H1 (cell line): ENCODE measurements around the gene NCAM1. TPM values are rescaled to one million over a fixed set of nuclear protein-coding genes. Genes with fewer than 3 reads are reported as not detected.

ENCODE experiments used
- CTCF ChIA-PET: fragments of 300-600 bp; sonication (Branson Sonifier 250); formaldehyde crosslinking; loops from one replicate; lab custom pipeline; 2021; ENCODE audit not compliant: partially characterized antibody; lab: Charles Lee
- POLR2A ChIA-PET: fragments of 300-600 bp; sonication (Branson Sonifier 250); formaldehyde crosslinking; loops from one replicate; lab custom pipeline; 2021; ENCODE audit warnings: inconsistent platforms; ENCODE audit not compliant: partially characterized antibody; lab: Charles Lee
- DNase-seq, 2 experiments: peaks; one replicate each; pipeline versions ENCODE4 v3.0.0 to v3.0.0-alpha.2; 2010 to 2022; ENCODE audit warnings: low spot score in 2 of 2, low read depth in 1 of 2, mixed read lengths in 1 of 2
- FAIRE-seq: peaks from 2 replicates; lab custom pipeline; 2011; peaks lifted over from hg19 to GRCh38; lab: Jason Lieb, UNC
- H2AFZ ChIP-seq: 2 replicates; pipeline ENCODE4 v1.8.1; 2012; ENCODE audit warnings: low read length, inconsistent platforms
- H2AK5ac ChIP-seq: 2 replicates; pipeline ENCODE4 v1.6.1; 2013; ENCODE audit warnings: low read depth, low read length
- H2BK120ac ChIP-seq: replicated peaks from 2 replicates; pipeline ENCODE3; 2013; ENCODE audit warnings: low read depth, low read length, inconsistent platforms
- H2BK12ac ChIP-seq: 2 replicates; pipeline ENCODE4 v1.6.1; 2013; ENCODE audit warnings: low read depth, low read length
- H2BK15ac ChIP-seq: 2 replicates; pipeline ENCODE4 v1.6.1; 2013; ENCODE audit warnings: low read length
- H2BK20ac ChIP-seq: 2 replicates; pipeline ENCODE4 v1.6.1; 2013; ENCODE audit warnings: low read length
- H2BK5ac ChIP-seq: 2 replicates; pipeline ENCODE4 v1.6.1; 2013; ENCODE audit warnings: low read depth, low read length
- H3K14ac ChIP-seq: 2 replicates; pipeline ENCODE4 v1.6.1; 2013; ENCODE audit warnings: inconsistent platforms; ENCODE audit not compliant: insufficient read length
- H3K18ac ChIP-seq: 2 replicates; pipeline ENCODE4 v1.6.1; 2013; ENCODE audit warnings: low read length; ENCODE audit errors: extremely low read depth
- H3K23ac ChIP-seq: 2 replicates; pipeline ENCODE4 v1.6.1; 2013; ENCODE audit warnings: inconsistent platforms; ENCODE audit not compliant: insufficient read length
- H3K23me2 ChIP-seq: 2 replicates; pipeline ENCODE4 v1.6.1; 2013; ENCODE audit warnings: low read depth, low read length
- H3K27ac ChIP-seq: 2 replicates; pipeline ENCODE4 v1.6.1; 2011; ENCODE audit warnings: low read depth, low read length, inconsistent platforms
- H3K27me3 ChIP-seq, 4 experiments: replicated peaks in 1 of 4; 1 replicate in 1 of 4; 2 replicates in 3 of 4; pipeline versions ENCODE4 v1.6.1 to v1.8.1; 2011 to 2013; ENCODE audit warnings: low read length in 3 of 4, mild to moderate bottlenecking in 3 of 4, inconsistent platforms in 2 of 4, mixed read lengths in 2 of 4, moderate library complexity in 1 of 4; ENCODE audit not compliant: control insufficient read depth in 3 of 4, insufficient read depth in 3 of 4; ENCODE audit errors: extremely low read depth in 1 of 4
- H3K36me3 ChIP-seq, 4 experiments: 2 replicates each; pipeline versions ENCODE4 v1.6.1 to v1.8.1; 2011 to 2013; ENCODE audit warnings: mild to moderate bottlenecking in 4 of 4, low read length in 3 of 4, moderate library complexity in 2 of 4, control low read depth in 1 of 4, inconsistent platforms in 1 of 4; ENCODE audit not compliant: insufficient read depth in 4 of 4, control insufficient read depth in 2 of 4
- H3K4ac ChIP-seq: replicated peaks from 2 replicates; pipeline ENCODE3; 2013; ENCODE audit warnings: low read length, low read depth, mixed read lengths, inconsistent platforms; ENCODE audit not compliant: insufficient read length
- H3K4me1 ChIP-seq, 4 experiments: replicated peaks in 1 of 4; 1 replicate in 1 of 4; 2 replicates in 3 of 4; pipeline versions ENCODE4 v1.6.1 to v1.8.1; 2011 to 2013; ENCODE audit warnings: low read length in 3 of 4, inconsistent platforms in 2 of 4, mixed read lengths in 1 of 4; ENCODE audit not compliant: insufficient read depth in 4 of 4, control insufficient read depth in 3 of 4
- H3K4me2 ChIP-seq, 2 experiments: 2 replicates each; pipeline versions ENCODE4 v1.6.1 to v1.8.1; 2011 to 2013; ENCODE audit warnings: low read depth in 2 of 2, low read length in 2 of 2, control low read depth in 1 of 2, inconsistent platforms in 1 of 2, mild to moderate bottlenecking in 1 of 2; ENCODE audit not compliant: insufficient read depth in 1 of 2
- H3K4me3 ChIP-seq, 4 experiments: fragments of 200-600, 300-600 bp in 1 of 4; sonication (generic), shearing (Covaris generic), sonication (Bioruptor Twin) in 1 of 4; 2 replicates each; pipeline versions ENCODE4 v1.5.1 to v1.8.1; 2011 to 2016; ENCODE audit warnings: low read length in 4 of 4, low read depth in 3 of 4, control low read depth in 2 of 4, inconsistent platforms in 2 of 4, mild to moderate bottlenecking in 2 of 4, mixed read lengths in 1 of 4, moderate library complexity in 1 of 4; ENCODE audit not compliant: insufficient read depth in 2 of 4; ENCODE audit errors: extremely low read depth in 1 of 4
- H3K56ac ChIP-seq: replicated peaks from 2 replicates; pipeline ENCODE3; 2013; ENCODE audit warnings: low read depth, mild to moderate bottlenecking, mixed read lengths, low read length, inconsistent platforms; ENCODE audit not compliant: insufficient read length
- H3K79me1 ChIP-seq: 2 replicates; pipeline ENCODE4 v1.6.1; 2013; ENCODE audit warnings: low read depth, low read length, control low read depth
- H3K79me2 ChIP-seq, 2 experiments: 2 replicates each; pipeline versions ENCODE4 v1.6.1 to v1.8.1; 2012 to 2013; ENCODE audit warnings: low read length in 2 of 2, mild to moderate bottlenecking in 2 of 2, inconsistent platforms in 1 of 2; ENCODE audit not compliant: insufficient read depth in 2 of 2, control insufficient read depth in 1 of 2
- H3K9ac ChIP-seq, 4 experiments: replicated peaks in 1 of 4; 1 replicate in 1 of 4; 2 replicates in 3 of 4; pipeline versions ENCODE4 v1.6.1 to v1.8.1; 2011 to 2013; ENCODE audit warnings: low read depth in 3 of 4, low read length in 3 of 4, control low read depth in 2 of 4, mild to moderate bottlenecking in 2 of 4, moderate library complexity in 2 of 4, inconsistent platforms in 1 of 4; ENCODE audit errors: extremely low read depth in 1 of 4
- H3K9me3 ChIP-seq, 2 experiments: 2 replicates each; pipeline versions ENCODE4 v1.6.1 to v1.8.1; 2012 to 2013; ENCODE audit warnings: mild to moderate bottlenecking in 2 of 2, moderate library complexity in 2 of 2, control low read depth in 1 of 2, inconsistent platforms in 1 of 2, low read depth in 1 of 2, low read length in 1 of 2, mixed read lengths in 1 of 2; ENCODE audit not compliant: insufficient read depth in 2 of 2
- H4K20me1 ChIP-seq, 2 experiments: replicated peaks in 1 of 2; 2 replicates each; pipeline versions ENCODE3 to v1.8.1; 2011 to 2013; ENCODE audit warnings: inconsistent platforms in 2 of 2, low read length in 2 of 2, mild to moderate bottlenecking in 1 of 2; ENCODE audit not compliant: insufficient read depth in 2 of 2, control insufficient read depth in 1 of 2
- H4K5ac ChIP-seq: 2 replicates; pipeline ENCODE4 v1.6.1; 2013; ENCODE audit warnings: low read length, low read depth, mixed read lengths, inconsistent platforms; ENCODE audit not compliant: insufficient read length
- H4K8ac ChIP-seq: 2 replicates; pipeline ENCODE4 v1.8.0; 2013; ENCODE audit warnings: mild to moderate bottlenecking, moderate library complexity, low read length, inconsistent platforms; ENCODE audit not compliant: insufficient read depth; ENCODE audit errors: extremely low read depth
- H4K91ac ChIP-seq: replicated peaks from 2 replicates; pipeline ENCODE3; 2013; ENCODE audit warnings: low read length, mixed read lengths, inconsistent platforms; ENCODE audit not compliant: insufficient read length
- ASH2L ChIP-seq: fragments of 200-600, 300-600 bp; sonication (generic); IDR thresholded peaks from one replicate; pipeline ENCODE4 v1.7.1; 2017; ENCODE audit warnings: low read length
- GTF2F1 ChIP-seq: IDR thresholded peaks from 2 replicates; pipeline ENCODE4 v1.6.1; 2012; ENCODE audit warnings: low read depth, low read length, improper control_type of control experiment, borderline replicate concordance
- HDAC2 ChIP-seq, 2 experiments: fragments of 300-600 bp in 1 of 2; sonication (generic) in 1 of 2; IDR thresholded peaks; 2 replicates each; pipeline ENCODE4 v1.6.1; 2011 to 2012; ENCODE audit warnings: low read depth in 2 of 2, low read length in 2 of 2, mild to moderate bottlenecking in 2 of 2, moderate library complexity in 2 of 2, borderline replicate concordance in 1 of 2, inconsistent platforms in 1 of 2
- KDM4A ChIP-seq: IDR thresholded peaks from one replicate; pipeline ENCODE4 v1.7.1; 2012; ENCODE audit warnings: low read depth, mild to moderate bottlenecking, moderate library complexity, low read length, inconsistent platforms; ENCODE audit not compliant: severe bottlenecking
- NANOG ChIP-seq: IDR thresholded peaks from 2 replicates; pipeline ENCODE4 v1.6.1; 2011; ENCODE audit warnings: low read length, low read depth, mild to moderate bottlenecking, inconsistent platforms; ENCODE audit not compliant: insufficient read depth, poor library complexity, severe bottlenecking
- SIN3A ChIP-seq, 2 experiments: IDR thresholded peaks in 1 of 2; conservative IDR thresholded peaks in 1 of 2; 2 replicates each; pipeline ENCODE4 v1.6.1; 2011 to 2012; ENCODE audit warnings: low read length in 2 of 2, improper control_type of control experiment in 1 of 2, low read depth in 1 of 2, mild to moderate bottlenecking in 1 of 2
- SP4 ChIP-seq: IDR thresholded peaks from 2 replicates; pipeline ENCODE4 v1.6.1; 2012; ENCODE audit warnings: low read length, inconsistent platforms
- TAF1 ChIP-seq: IDR thresholded peaks from 2 replicates; pipeline ENCODE4 v1.6.1; 2011; ENCODE audit warnings: mild to moderate bottlenecking, low read depth, low read length
- TBP ChIP-seq: IDR thresholded peaks from 2 replicates; pipeline ENCODE4 v1.6.1; 2011; ENCODE audit warnings: low read depth, low read length, improper control_type of control experiment
- WGBS, 2 experiments: shearing (Covaris generic) in 1 of 2; methylation state at CpG; one replicate each; pipeline versions ENCODE4 v1.1.6 to v1.1.7; 2013 to 2015; ENCODE audit warnings: low lambda C conversion rate in 2 of 2, mixed read lengths in 2 of 2, inconsistent platforms in 1 of 2, low coverage in 1 of 2, missing lambda C conversion rate in 1 of 2; ENCODE audit not compliant: insufficient replicate concordance in 2 of 2, insufficient coverage in 1 of 2, insufficient read length in 1 of 2; ENCODE audit errors: extremely low coverage in 1 of 2, missing lambda C conversion rate in 1 of 2; 5-methylcytosine and 5-hydroxymethylcytosine counted together
- polyA plus RNA-seq, 7 experiments: library from polyadenylated mRNA; depleted of rRNA in 3 of 7; stranded (reverse) in 5 of 7; unstranded in 2 of 7; fragments of >200 nt in 5 of 7; fragments of 200-250 nt in 2 of 7; gene quantifications; 1 replicate in 5 of 7; 2 replicates in 1 of 7; 4 replicates in 1 of 7; pipeline versions ENCODE4 v1.2.1 to v1.2.3, GENCODE V29; 2011 to 2013; ENCODE audit warnings: missing spikeins in 2 of 7, mixed read lengths in 2 of 7
- total RNA-seq: library from RNA; stranded (reverse); fragmentation: NEBNext Ultra II Directional; extraction: Animal tissue kit (Norgen Biotek cat#: 25700); gene quantifications from 2 replicates; pipeline ENCODE4 v1.2.1, GENCODE V29; 2021
- TF ChIP-seq, protein P1 (sequence below), 3 experiments: IDR thresholded peaks; 1 replicate in 2 of 3; 2 replicates in 1 of 3; pipeline versions ENCODE4 v1.5.1 to v1.6.1; 2011; ENCODE audit warnings: low read length in 3 of 3, mild to moderate bottlenecking in 3 of 3, inconsistent platforms in 2 of 3, low read depth in 1 of 3, moderate library complexity in 1 of 3; ENCODE audit not compliant: insufficient read depth in 1 of 3; ENCODE audit errors: control extremely low read depth in 1 of 3
- TF ChIP-seq, protein P2 (sequence below): IDR thresholded peaks from 2 replicates; pipeline ENCODE4 v1.6.1; 2012; ENCODE audit warnings: inconsistent platforms

NCAM1 gene
- total and polyA plus RNA-seq, 2 of the 8 experiments (the other 6 are each of a cell fraction or from before 2014, with no cell fraction given), result 3.1 to 4.3 TPM

DNA sequence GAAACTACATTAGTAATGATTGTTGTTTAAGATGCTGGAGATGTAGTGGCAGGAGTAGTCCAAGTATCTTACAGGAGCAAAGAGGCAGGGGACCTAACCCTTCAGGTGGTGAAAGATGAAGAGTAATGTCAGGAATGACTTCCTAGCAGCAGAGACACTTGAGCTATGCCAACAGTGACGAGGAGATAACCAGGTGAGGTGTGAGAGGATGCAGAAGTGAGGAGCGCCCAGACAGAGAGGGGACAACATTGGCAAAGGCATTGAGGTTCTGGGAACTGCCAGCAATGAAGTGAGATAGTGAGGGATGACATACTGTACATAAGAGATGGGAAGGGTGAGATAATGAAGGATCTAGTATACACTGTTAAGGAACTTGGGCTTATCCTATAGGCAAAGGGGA is 95.8 kb downstream of the NCAM1 start:
- Histone ChIP-seq H2BK12ac (no peak overlapping the region), H2BK120ac (no peak overlapping the region), H3K23me2 (no peaks in the 10 kb centered on the region), H3K27ac (no peak overlapping the region), H3K14ac (no peak overlapping the region), H4K91ac (no peak overlapping the region), H3K79me2 (no peaks in the 10 kb centered on the region), H3K9ac (no peak overlapping the region), H2AK5ac (no peak overlapping the region), H3K4ac (no peak overlapping the region), H3K36me3 (no peaks in the 10 kb centered on the region), H3K4me2 (no peak overlapping the region), H4K5ac (no peak overlapping the region), H3K4me1 (no peaks in the 10 kb centered on the region), H4K8ac (no peak overlapping the region), H2BK15ac (no peak overlapping the region), H2AFZ (no peak overlapping the region), H3K9me3 (no peaks in the 10 kb centered on the region), H2BK5ac (no peak overlapping the region), H4K20me1 (no peaks in the 10 kb centered on the region), H3K56ac (no peak overlapping the region), H3K27me3 (no peaks in the 10 kb centered on the region), H3K23ac (no peak overlapping the region), H3K79me1 (no peaks in the 10 kb centered on the region), H2BK20ac (no peak overlapping the region), H3K18ac (no peak overlapping the region), H3K4me3 (no peak overlapping the region)
- DNase-seq, result no peak
- CTCF ChIA-PET, result interaction anchor here (1.0 kb wide), 1 partner anchor 468 kb away, joined by 3 read pairs; no protein-coding TSS in a partner anchor
- POLR2A ChIA-PET, result no interaction called here
- 97% methylated on average over 2 of the region's 2 CpGs; no CpG with 5 or more reads in 1 of the 2 experiments for WGBS, 2 experiments
- FAIRE-seq, result no peak
- no peak for TF ChIP-seq HDAC2 (IDR thresholded peaks at IDR 0.05; ENCODE audit: borderline replicate concordance in 1 of 2, low read depth in 2 of 2, low read length in 2 of 2)
- TF ChIP-seq, protein P1, sequence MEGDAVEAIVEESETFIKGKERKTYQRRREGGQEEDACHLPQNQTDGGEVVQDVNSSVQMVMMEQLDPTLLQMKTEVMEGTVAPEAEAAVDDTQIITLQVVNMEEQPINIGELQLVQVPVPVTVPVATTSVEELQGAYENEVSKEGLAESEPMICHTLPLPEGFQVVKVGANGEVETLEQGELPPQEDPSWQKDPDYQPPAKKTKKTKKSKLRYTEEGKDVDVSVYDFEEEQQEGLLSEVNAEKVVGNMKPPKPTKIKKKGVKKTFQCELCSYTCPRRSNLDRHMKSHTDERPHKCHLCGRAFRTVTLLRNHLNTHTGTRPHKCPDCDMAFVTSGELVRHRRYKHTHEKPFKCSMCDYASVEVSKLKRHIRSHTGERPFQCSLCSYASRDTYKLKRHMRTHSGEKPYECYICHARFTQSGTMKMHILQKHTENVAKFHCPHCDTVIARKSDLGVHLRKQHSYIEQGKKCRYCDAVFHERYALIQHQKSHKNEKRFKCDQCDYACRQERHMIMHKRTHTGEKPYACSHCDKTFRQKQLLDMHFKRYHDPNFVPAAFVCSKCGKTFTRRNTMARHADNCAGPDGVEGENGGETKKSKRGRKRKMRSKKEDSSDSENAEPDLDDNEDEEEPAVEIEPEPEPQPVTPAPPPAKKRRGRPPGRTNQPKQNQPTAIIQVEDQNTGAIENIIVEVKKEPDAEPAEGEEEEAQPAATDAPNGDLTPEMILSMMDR (IDR thresholded peaks at IDR 0.05; ENCODE audit: control extremely low read depth in 1 of 3, insufficient read depth in 1 of 3, low read depth in 1 of 3, low read length in 3 of 3), result no peak
- no peak for TF ChIP-seq NANOG
- no peak for TF ChIP-seq GTF2F1
- TF ChIP-seq SP4, result no peak
- no peak for TF ChIP-seq TAF1
- TF ChIP-seq, protein P2, sequence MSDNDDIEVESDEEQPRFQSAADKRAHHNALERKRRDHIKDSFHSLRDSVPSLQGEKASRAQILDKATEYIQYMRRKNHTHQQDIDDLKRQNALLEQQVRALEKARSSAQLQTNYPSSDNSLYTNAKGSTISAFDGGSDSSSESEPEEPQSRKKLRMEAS, result no peak
- no peak for TF ChIP-seq KDM4A
- no peak for TF ChIP-seq SIN3A (conservative IDR thresholded peaks at IDR 0.05 in 1 of 2, IDR thresholded peaks at IDR 0.05 in 1 of 2; ENCODE audit: low read depth in 1 of 2, low read length in 2 of 2)
- TF ChIP-seq ASH2L, result no peak
- no peak for TF ChIP-seq TBP
